CD14-positive monocyte (primary cell): Measurements from ENCODE around the gene KIAA1614. TPM values are rescaled to one million over a fixed set of nuclear protein-coding genes. Genes with fewer than 3 reads are reported as not detected.

ENCODE experiments used
- DNase-seq, 3 donors: peaks; one replicate each; pipeline ENCODE4 v3.0.0-alpha.2; 2011 to 2022
- H2AFZ ChIP-seq: 2 replicates; pipeline ENCODE4 v1.6.0; 2012; ENCODE audit warnings: mild to moderate bottlenecking, low read depth, low read length, inconsistent platforms; ENCODE audit not compliant: insufficient read depth, poor library complexity, severe bottlenecking
- H3K27ac ChIP-seq, 2 donors: 1 replicate in 1 of 2; 2 replicates in 1 of 2; pipeline ENCODE4 v1.5.1; 2012 to 2013; ENCODE audit warnings: low read length in 2 of 2, control low read depth in 1 of 2, inconsistent platforms in 1 of 2, low read depth in 1 of 2, mild to moderate bottlenecking in 1 of 2
- H3K27me3 ChIP-seq, 2 donors: one replicate each; pipeline versions ENCODE4 v1.6.0 to v1.6.1; 2011 to 2013; ENCODE audit warnings: low read length in 2 of 2; ENCODE audit not compliant: control insufficient read depth in 2 of 2, insufficient read depth in 2 of 2
- H3K36me3 ChIP-seq, 2 donors: replicated peaks in 1 of 2; 1 replicate in 1 of 2; 2 replicates in 1 of 2; pipeline versions ENCODE4 v1.5.1 to v1.6.1; 2012 to 2013; ENCODE audit warnings: low read length in 2 of 2, control low read depth in 1 of 2, inconsistent platforms in 1 of 2, mild to moderate bottlenecking in 1 of 2; ENCODE audit not compliant: insufficient read depth in 2 of 2, control insufficient read depth in 1 of 2
- H3K4me1 ChIP-seq, 2 donors: 1 replicate in 1 of 2; 2 replicates in 1 of 2; pipeline versions ENCODE4 v1.5.1 to v1.6.1; 2012 to 2013; ENCODE audit warnings: low read length in 2 of 2, control low read depth in 1 of 2, inconsistent platforms in 1 of 2, mild to moderate bottlenecking in 1 of 2, moderate library complexity in 1 of 2; ENCODE audit not compliant: insufficient read depth in 2 of 2, control insufficient read depth in 1 of 2
- H3K4me2 ChIP-seq: replicated peaks from 2 replicates; pipeline ENCODE3; 2012; ENCODE audit warnings: low read length, moderate library complexity, mild to moderate bottlenecking; ENCODE audit not compliant: poor library complexity, severe bottlenecking; ENCODE audit errors: extremely low read depth
- H3K4me3 ChIP-seq, 3 experiments: fragments of 200-600 bp in 1 of 3; sonication (generic) in 1 of 3; replicated peaks in 1 of 3; 1 replicate in 2 of 3; 2 replicates in 1 of 3; pipeline ENCODE4 v1.5.1; 2011 to 2013; ENCODE audit warnings: low read length in 3 of 3, mild to moderate bottlenecking in 3 of 3, control low read depth in 2 of 3, low read depth in 2 of 3, inconsistent platforms in 1 of 3, moderate library complexity in 1 of 3
- H3K79me2 ChIP-seq: 2 replicates; pipeline ENCODE4 v1.6.0; 2012; ENCODE audit warnings: mild to moderate bottlenecking, control low read depth, inconsistent platforms, low read length, moderate library complexity; ENCODE audit not compliant: insufficient read depth
- H3K9ac ChIP-seq: 2 replicates; pipeline ENCODE4 v1.6.0; 2017; ENCODE audit warnings: low read length, mild to moderate bottlenecking; ENCODE audit not compliant: insufficient read depth, poor library complexity, severe bottlenecking
- H3K9me3 ChIP-seq, 2 donors: replicated peaks in 1 of 2; 1 replicate in 1 of 2; 2 replicates in 1 of 2; pipeline versions ENCODE4 v1.5.1 to v1.6.1; 2012 to 2013; ENCODE audit warnings: low read length in 2 of 2, control low read depth in 1 of 2; ENCODE audit not compliant: control insufficient read depth in 1 of 2, insufficient read depth in 1 of 2
- H4K20me1 ChIP-seq: 2 replicates; pipeline ENCODE4 v1.6.0; 2012; ENCODE audit warnings: mild to moderate bottlenecking, low read length, control low read depth, moderate library complexity; ENCODE audit not compliant: insufficient read depth
- H3K27ac Mint-ChIP-seq, 7 donors: one replicate each; pipeline ENCODE4 v1.8.0; 2020; ENCODE audit warnings: mild to moderate bottlenecking in 7 of 7, mixed read lengths in 7 of 7, moderate library complexity in 6 of 7, inconsistent platforms in 2 of 7
- H3K27me3 Mint-ChIP-seq, 3 donors: one replicate each; pipeline ENCODE4 v1.8.0; 2021 to 2022; ENCODE audit warnings: low read depth in 3 of 3, mild to moderate bottlenecking in 3 of 3, mixed read lengths in 3 of 3, moderate library complexity in 3 of 3, inconsistent platforms in 1 of 3
- H3K36me3 Mint-ChIP-seq, 2 donors: one replicate each; pipeline ENCODE4 v1.8.0; 2020; ENCODE audit warnings: mixed read lengths in 2 of 2, inconsistent platforms in 1 of 2, mild to moderate bottlenecking in 1 of 2
- H3K4me1 Mint-ChIP-seq: one replicate; pipeline ENCODE4 v1.8.0; 2020; ENCODE audit warnings: mild to moderate bottlenecking, mixed read lengths
- H3K4me3 Mint-ChIP-seq, 2 donors: one replicate each; pipeline ENCODE4 v1.8.0; 2020; ENCODE audit warnings: mild to moderate bottlenecking in 2 of 2, mixed read lengths in 2 of 2, moderate library complexity in 1 of 2
- H3K9me3 Mint-ChIP-seq, 7 donors: one replicate each; pipeline ENCODE4 v1.8.0; 2020 to 2022; ENCODE audit warnings: mixed read lengths in 7 of 7, mild to moderate bottlenecking in 6 of 7, moderate library complexity in 6 of 7, inconsistent platforms in 2 of 7
- WGBS: methylation state at CpG from one replicate; pipeline ENCODE4 v1.1.5; 2013; ENCODE audit warnings: missing lambda C conversion rate; ENCODE audit not compliant: insufficient coverage; 5-methylcytosine and 5-hydroxymethylcytosine counted together
- intact Hi-C, 2 donors: fragments of 100-400 bp; cut with micrococcal nuclease; formaldehyde crosslinking; loops; one replicate each; pipeline versions ENCODE4 v1.15.0 to v1.15.1; 2023
- polyA plus RNA-seq, 3 donors: library from polyadenylated mRNA; depleted of rRNA in 1 of 3; unstranded in 2 of 3; stranded (reverse) in 1 of 3; fragments of 300-500 nt in 2 of 3; fragments of >200 nt in 1 of 3; fragmentation: Illumina TruSeq in 2 of 3; gene quantifications; 1 replicate in 2 of 3; 2 replicates in 1 of 3; pipeline ENCODE4 v1.2.3, GENCODE V29; 2012 to 2021
- TF ChIP-seq, protein P1 (sequence below): fragments of 200-600 bp; IDR thresholded peaks from one replicate; pipeline ENCODE4 v1.8.0; 2022; ENCODE audit warnings: antibody characterized with exemption, mild to moderate bottlenecking

The KIAA1614 gene
- polyA plus RNA-seq, 3 donors: 0.08 TPM; not detected in 2

DNA sequence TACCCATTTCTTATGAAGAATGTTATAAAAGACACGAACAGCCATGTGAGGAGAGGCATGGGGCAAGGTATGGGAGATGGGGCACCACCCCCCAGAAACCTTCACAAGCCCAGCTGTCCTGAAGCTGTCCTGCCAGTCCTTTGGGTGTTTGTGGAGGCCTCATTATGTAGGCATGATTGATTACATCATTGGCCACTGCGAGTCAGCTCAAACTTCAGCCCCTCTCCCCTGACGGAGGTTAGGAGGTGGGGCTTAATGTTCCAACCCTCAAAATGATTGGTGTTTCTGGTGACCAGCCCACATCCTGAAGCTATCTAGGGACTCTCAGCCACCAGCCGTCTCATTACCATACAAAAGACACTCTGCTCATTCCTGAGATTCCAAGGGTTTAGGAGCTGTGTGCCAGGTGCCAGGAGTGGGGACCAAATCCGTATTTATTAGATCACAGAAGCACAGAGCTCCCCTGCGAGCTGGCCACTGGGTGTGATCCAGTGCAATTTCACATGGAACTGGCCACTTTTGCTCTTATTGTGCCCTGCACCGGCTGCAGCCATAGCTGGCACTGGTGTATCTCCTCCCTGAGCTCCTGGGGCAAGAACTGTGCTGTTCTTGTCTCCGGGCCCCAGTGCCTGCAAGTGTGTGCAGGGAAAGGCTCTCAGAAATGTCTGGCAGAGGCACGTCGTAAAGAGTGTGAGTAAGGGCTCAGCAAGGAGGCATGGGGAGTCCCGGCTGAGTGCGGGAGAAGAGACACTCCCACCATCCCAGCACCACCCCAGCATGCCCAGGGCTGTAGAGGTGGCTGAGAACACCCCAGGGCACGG, 10.5 kb downstream of the KIAA1614 start:
- H3K9me3 Mint-ChIP-seq: peaks cover 0 to 3% (median 0%) of the 10 kb centered on the region in 7 donors
- intact Hi-C loops: no loop called here
- DNase-seq: no peak

DNA sequence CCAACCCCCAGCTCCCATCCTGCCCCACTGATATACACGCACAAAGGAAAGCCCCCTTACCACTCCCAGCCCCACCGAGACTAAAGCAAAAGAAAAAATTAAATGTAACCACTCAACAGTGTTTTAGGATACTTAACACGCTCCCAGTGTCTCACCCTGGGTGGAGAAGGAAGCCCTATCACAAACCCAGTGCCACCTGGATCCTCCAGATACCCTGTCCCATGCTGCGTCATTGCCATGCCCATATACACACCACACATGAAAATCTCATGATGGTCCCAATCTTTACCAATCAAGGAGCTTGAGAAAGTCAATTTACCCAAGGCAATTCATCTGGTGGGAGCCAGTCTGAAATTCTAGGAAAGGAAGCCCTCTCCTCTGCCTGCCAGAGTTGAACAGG, 11.2 kb downstream of the KIAA1614 start:
- Histone ChIP-seq H3K4me3 (no peak overlapping the region), H3K27me3 (no peaks in the 10 kb centered on the region), H3K4me2 (no peak overlapping the region), H3K36me3 (no peaks in the 10 kb centered on the region), H3K79me2 (no peaks in the 10 kb centered on the region), H2AFZ (no peak overlapping the region), H3K9me3 (no peaks in the 10 kb centered on the region), H3K27ac (no peak overlapping the region), H4K20me1 (no peaks in the 10 kb centered on the region), H3K4me1 (peaks cover 0 to 8% of the 10 kb centered on the region in 2 donors), H3K9ac (no peak overlapping the region)
- no peak for DNase-seq
- H3K4me3 Mint-ChIP-seq: no peak overlapping the region
- H3K27me3 Mint-ChIP-seq: peaks cover 0 to 8% (median 5%) of the 10 kb centered on the region in 3 donors
- peaks cover 10% of the 10 kb centered on the region for H3K4me1 Mint-ChIP-seq
- H3K36me3 Mint-ChIP-seq: no peaks in the 10 kb centered on the region
- peak overlapping the region in 2 of 7 donors; percentile 36 to 39 for H3K27ac Mint-ChIP-seq
- TF ChIP-seq, protein P1, sequence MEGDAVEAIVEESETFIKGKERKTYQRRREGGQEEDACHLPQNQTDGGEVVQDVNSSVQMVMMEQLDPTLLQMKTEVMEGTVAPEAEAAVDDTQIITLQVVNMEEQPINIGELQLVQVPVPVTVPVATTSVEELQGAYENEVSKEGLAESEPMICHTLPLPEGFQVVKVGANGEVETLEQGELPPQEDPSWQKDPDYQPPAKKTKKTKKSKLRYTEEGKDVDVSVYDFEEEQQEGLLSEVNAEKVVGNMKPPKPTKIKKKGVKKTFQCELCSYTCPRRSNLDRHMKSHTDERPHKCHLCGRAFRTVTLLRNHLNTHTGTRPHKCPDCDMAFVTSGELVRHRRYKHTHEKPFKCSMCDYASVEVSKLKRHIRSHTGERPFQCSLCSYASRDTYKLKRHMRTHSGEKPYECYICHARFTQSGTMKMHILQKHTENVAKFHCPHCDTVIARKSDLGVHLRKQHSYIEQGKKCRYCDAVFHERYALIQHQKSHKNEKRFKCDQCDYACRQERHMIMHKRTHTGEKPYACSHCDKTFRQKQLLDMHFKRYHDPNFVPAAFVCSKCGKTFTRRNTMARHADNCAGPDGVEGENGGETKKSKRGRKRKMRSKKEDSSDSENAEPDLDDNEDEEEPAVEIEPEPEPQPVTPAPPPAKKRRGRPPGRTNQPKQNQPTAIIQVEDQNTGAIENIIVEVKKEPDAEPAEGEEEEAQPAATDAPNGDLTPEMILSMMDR: no peak
- intact Hi-C loops: no loop called here
- 33% methylated on average over 2 of the region's 4 CpGs for WGBS
- H3K9me3 Mint-ChIP-seq: peaks cover 0 to 3% (median 0%) of the 10 kb centered on the region in 7 donors

More for the DNA sequence above, 10.5 kb downstream of the KIAA1614 start:
- Histone ChIP-seq H3K36me3 (no peaks in the 10 kb centered on the region), H3K9me3 (no peaks in the 10 kb centered on the region), H2AFZ (no peak overlapping the region), H3K79me2 (no peaks in the 10 kb centered on the region), H3K27ac (no peak overlapping the region), H3K4me2 (no peak overlapping the region), H3K27me3 (no peaks in the 10 kb centered on the region), H3K4me1 (peaks cover 0 to 8% of the 10 kb centered on the region in 2 donors), H4K20me1 (no peaks in the 10 kb centered on the region), H3K9ac (no peak overlapping the region), H3K4me3 (no peak overlapping the region)
- peak overlapping the region in 1 of 7 donors; percentile 36 for H3K27ac Mint-ChIP-seq
- H3K4me3 Mint-ChIP-seq: no peak overlapping the region
- H3K27me3 Mint-ChIP-seq: peaks cover 0 to 8% (median 5%) of the 10 kb centered on the region in 3 donors
- peaks cover 10% of the 10 kb centered on the region for H3K4me1 Mint-ChIP-seq
- TF ChIP-seq, protein P1: no peak
- 93% methylated on average over 4 of the region's 13 CpGs for WGBS
- H3K36me3 Mint-ChIP-seq: no peaks in the 10 kb centered on the region
